AG10803 (cell line): ENCODE results near the gene CCSER1.

Experiments used
- DNase-seq: peaks from one replicate; pipeline ENCODE4 v3.0.0; 2010; ENCODE audit warnings: low read depth
- H3K4me3 ChIP-seq: 2 replicates; pipeline ENCODE4 v1.5.1; 2011; ENCODE audit warnings: mild to moderate bottlenecking, low read length, control low read depth
- CTCF ChIP-seq: conservative IDR thresholded peaks from 2 replicates; pipeline ENCODE4 v1.5.1; 2011; ENCODE audit warnings: mild to moderate bottlenecking, low read length, control low read depth, inconsistent platforms

CCSER1 gene

GRCh38 chr4:91037951-91038350 is 910.8 kb downstream of the CCSER1 start:
- H3K4me3 ChIP-seq = no peak overlapping the region
- no peak for TF ChIP-seq CTCF
- DNase-seq = no peak

- DNase-seq = no peak
- no peak overlapping the region for H3K4me3 ChIP-seq
- no peak for TF ChIP-seq CTCF
These were observed 930.7 kb downstream of the CCSER1 start for GRCh38 chr4:91057871-91058270.

GRCh38 chr4:91058345-91058744 is 931.2 kb downstream of the CCSER1 start:
- DNase-seq = no peak
- no peak overlapping the region for H3K4me3 ChIP-seq
- TF ChIP-seq CTCF = no peak

GRCh38 chr4:91064157-91064853 is 937.1 kb downstream of the CCSER1 start:
- no peak for DNase-seq
- H3K4me3 ChIP-seq = no peak overlapping the region
- no peak for TF ChIP-seq CTCF

- H3K4me3 ChIP-seq = no peak overlapping the region
- no peak for TF ChIP-seq CTCF
- no peak for DNase-seq
These were observed 937.9 kb downstream of the CCSER1 start for GRCh38 chr4:91065117-91065516.

- TF ChIP-seq CTCF = no peak
- no peak overlapping the region for H3K4me3 ChIP-seq
- no peak for DNase-seq
These were observed 943.5 kb downstream of the CCSER1 start for GRCh38 chr4:91070736-91071135.

- no peak overlapping the region for H3K4me3 ChIP-seq
- no peak for DNase-seq
- no peak for TF ChIP-seq CTCF
These were observed 949.0 kb downstream of the CCSER1 start for GRCh38 chr4:91076147-91076546.
